UCSD-AML1 (cell line): Measurements from ENCODE around the gene SRCIN1.

Source experiments
- DNase-seq: peaks from one replicate; lab custom pipeline; 2025; ENCODE audit not compliant: unreplicated experiment; lab: John Stamatoyannopoulos, UW

The SRCIN1 gene

DNA sequence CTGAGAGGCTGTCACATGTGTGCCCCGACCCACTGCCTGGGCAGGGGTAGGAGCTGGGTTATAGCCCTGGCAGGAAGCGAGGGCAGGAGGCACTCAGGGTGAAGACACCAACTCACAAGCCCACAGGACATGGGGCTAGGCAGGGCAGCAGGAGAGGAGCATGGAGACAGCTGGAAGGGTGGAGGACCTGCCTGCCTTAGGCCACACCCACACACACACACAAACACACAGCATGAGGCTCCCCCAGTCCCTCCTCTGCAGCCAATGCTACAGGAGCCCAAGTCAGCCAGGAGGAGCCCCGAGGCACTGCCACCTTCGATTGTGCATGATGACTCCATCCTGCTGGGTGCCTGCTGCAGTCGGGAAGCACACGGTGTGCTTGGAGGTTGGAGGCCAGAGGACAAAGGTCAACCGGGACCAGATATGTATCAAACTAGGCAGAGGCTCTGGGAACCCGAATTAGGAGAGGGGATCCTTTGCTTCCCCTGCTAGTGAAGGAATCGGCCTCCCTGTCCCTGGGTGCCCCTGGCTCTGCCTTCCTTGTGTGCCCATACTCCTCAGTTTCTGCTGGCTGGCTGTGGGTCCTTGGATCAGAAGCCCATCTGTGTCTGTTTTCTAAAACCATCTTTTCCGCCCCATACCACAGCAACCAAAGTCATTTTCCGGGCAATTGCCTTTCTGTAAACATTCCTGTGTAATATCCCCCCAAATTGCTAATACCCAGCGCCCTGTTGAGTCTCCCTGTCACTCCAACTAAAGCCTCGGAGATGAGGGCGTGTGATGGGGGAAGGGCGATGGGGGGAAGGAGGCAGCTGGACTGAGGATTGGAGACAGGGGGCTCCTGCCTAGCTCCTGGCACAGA is 20.5 kb downstream of the SRCIN1 start:
- DNase-seq: no peak

- DNase-seq: peak; percentile 68
Observed at GRCh38 chr17:38584350-38584925, 21.3 kb downstream of the SRCIN1 start.

- DNase-seq: no peak
Observed at GRCh38 chr17:38583828-38584349, 21.9 kb downstream of the SRCIN1 start.

DNA sequence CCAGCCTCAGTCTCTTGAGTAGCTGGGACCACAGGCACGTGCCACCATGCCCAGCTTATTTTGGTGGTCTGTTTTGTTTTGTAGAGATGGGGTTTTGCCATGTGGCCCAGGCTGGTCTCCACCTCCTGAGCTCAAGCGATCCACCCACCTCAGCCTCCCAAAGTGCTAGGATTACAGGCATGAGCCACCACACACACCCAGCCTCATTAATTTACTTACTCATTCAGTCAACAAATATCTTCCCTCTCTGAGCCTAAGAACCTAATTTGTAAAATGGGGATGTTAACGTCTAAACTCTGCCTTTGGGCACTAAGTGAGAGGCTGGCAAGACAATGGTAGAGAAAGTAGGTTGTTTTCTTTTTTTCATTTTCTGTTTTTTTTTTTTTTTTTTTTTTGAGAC is 22.6 kb downstream of the SRCIN1 start:
- DNase-seq: no peak

DNA sequence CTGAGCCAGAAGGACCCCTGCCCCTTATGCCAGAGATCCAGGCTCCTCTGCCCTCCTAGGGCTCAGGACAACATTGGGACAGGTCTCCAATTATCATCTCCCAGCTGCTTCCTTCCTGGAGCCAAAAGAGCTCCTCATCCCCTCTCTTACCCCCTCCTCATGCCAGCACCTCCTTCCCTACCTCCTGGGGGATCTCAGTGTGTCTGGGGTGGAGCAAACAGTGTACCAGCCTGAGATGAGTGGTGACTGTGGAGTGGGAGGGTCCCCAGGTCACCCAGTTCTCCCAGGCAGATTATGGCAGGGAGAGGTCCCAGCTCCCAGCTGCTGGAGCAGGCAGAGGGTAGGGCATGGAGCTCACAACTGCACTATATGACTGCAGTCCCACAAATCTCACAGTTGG is 23.7 kb downstream of the SRCIN1 start:
- no peak for DNase-seq

GRCh38 chr17:38579934-38580333 is 25.8 kb downstream of the SRCIN1 start:
- DNase-seq: peak; percentile 58

DNA sequence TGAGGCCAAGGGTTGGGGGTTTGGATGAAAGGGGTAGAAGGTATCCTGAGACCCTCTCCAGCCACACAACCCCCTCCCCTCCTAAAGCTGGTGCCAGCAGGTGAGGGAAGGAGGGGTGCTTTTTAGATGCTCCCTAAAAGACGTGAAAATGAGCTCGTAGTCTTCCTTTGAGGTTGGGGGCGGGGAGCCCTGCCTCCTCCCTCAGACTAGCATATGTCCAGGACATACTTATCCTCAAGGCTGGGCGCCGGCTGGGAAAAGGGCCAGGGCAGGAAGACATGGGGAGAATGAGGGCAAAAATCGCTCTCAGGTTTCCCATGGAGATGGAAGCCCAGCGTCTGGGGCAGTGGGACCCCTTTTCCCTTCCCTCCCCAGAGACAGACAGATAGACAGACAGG is 26.7 kb downstream of the SRCIN1 start:
- no peak for DNase-seq

GRCh38 chr17:38578229-38579082 is 27.3 kb downstream of the SRCIN1 start:
- DNase-seq: no peak

GRCh38 chr17:38577645-38578173 is 28.0 kb downstream of the SRCIN1 start:
- DNase-seq: no peak

- no peak for DNase-seq
Observed at GRCh38 chr17:38577244-38577643, 28.5 kb downstream of the SRCIN1 start.

GRCh38 chr17:38575781-38576180 is 30.0 kb downstream of the SRCIN1 start:
- DNase-seq: no peak

DNA sequence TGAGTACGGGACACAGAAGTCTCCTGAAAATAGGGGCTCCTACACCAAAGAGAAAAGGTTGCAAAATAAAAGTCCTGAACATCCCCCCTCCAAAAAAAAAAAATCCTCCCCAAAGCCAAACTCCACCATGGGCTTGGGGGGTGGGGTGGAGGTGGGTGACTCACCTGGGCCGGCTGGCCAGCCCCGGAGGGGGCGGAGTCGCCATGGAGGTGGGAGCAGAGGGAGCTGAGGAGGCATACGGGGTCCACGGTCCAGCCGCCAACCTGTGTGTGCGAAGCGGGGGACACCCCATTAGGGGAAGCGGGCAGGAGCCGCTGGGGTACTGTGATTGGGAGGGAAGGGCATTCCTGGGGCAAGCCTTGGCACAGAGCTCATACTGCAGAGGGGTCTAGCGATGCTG is 31.0 kb downstream of the SRCIN1 start:
- no peak for DNase-seq

DNA sequence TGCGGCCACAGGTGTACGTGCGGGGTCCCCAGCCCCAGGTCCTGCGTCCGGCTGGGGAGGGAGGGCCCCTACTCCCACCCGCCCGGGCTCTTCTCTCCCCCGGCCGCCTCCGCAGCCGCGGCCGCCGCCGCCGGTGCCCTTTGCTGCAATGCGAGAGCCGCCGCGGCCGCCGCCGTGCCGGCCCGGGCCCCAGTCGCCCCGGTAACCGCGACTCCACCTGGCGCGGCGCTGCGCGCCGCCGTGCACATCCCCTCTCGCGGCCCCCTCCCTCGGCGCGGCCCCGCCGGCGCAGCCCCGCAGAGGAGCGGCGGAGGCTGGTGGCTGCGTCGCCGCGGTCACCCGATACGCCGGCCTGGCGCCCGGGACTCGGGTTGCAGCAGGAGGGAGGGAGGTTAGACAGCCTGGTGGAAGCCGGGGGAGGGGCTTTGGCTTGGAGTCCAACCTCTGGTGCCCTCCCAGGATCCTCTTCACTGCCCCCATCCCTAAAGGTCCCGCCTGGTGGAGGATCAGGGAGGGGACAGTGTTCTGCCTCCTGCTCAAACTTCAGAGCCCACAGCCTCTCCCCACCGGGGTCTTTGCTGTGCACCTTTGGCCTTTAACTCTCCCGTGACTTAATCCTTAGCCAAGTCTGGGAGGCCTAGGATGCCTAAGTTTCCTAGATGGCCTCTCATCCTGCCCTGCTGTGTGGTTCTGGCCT is 32.9 kb downstream of the SRCIN1 start:
- no peak for DNase-seq

DNA sequence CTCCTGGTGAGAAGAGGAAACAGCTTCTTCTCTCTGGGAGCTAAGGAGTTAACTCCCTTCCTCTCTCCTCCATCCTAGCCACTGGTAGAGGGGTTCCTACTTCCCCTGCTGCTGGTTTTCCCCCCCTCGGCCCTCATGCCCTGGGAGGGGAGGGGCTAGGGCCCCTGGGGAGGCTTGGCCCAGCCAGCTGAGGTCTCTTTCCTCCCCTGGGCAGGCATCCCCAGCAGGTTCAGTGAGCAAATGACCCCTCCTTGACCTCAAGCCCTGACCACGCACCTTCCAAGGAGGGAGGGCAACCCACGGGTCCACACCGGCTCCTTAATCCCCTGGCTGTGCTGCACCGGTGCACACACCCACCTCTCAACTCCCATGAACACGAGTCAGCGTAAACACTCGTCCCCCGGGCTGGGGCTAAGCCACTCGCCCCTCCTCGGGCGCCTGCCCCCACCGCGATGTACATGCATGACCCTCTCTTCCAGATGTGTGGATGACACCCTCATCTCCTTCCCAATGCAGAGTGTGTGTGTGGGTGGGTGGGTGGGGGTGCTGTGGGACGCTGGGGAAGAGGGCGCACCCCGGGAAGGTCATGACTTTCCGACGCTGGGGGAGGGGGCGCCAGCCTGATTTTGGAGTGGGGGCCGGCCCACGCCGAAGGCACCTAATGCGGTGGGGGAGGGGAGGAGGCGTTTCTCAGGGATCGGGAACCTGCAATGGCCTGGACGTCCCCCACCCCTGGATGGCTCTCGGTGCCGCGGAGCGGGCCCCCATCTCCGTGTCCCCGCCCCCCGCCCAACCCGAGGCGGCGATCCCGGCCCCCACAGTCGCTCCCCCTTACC is 33.7 kb downstream of the SRCIN1 start:
- DNase-seq: peak; percentile 38

GRCh38 chr17:38569701-38570512 is 35.8 kb downstream of the SRCIN1 start:
- DNase-seq: no peak

GRCh38 chr17:38568845-38569510 is 36.8 kb downstream of the SRCIN1 start:
- no peak for DNase-seq

DNA sequence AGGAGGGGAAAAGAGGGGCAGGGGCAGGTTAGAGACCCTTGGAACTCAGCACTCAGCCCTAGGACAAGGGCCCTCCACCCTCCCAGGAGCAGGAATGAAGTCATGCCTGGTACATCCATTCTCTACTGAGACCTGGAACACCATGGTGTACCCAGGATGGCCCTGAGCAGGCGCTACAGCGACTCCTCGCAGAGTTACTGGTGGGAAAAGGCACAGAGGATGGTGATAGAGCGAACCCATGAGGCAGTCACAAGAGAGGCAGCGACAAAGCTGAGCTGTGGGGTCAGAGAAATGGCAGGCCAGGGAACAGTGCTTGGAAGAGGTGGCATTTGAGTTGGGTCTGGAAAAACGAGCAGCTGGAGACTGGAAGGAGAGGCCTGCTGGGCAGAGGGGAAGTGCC is 37.5 kb downstream of the SRCIN1 start:
- no peak for DNase-seq

DNA sequence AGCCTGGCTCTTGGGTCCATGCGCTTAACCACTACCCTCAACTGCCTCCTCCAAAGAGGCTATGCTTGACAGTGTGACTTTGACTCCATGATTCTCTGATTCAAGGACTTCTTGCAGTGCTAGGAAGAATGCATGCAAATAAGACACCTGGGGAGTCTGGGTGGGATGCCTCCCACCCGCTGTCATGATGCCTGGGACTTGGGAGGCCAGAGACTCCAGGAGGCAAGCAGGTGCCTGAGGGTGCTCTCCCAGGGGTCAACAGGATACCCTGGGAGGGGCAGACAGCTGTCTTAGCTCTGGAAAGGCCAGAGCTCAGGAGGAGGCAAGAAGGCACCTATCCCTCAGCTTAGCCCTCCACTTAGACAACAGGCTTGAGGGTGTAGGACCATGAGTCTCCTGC is 38.4 kb downstream of the SRCIN1 start:
- DNase-seq: no peak
